SJCRH30 (cell line): ENCODE data around the gene LRSAM1. TPM values are rescaled to one million over a fixed set of nuclear protein-coding genes. Genes with fewer than 3 reads are reported as not detected.

Experiments used
- DNase-seq, 2 experiments: peaks; one replicate each; pipeline ENCODE4 v3.0.0-alpha.2; 2015 to 2020
- H3K27ac ChIP-seq: fragments of 250-450 bp; sonication (Bioruptor Pico); 2 replicates; pipeline ENCODE4 v1.5.1; 2020; ENCODE audit warnings: mild to moderate bottlenecking, moderate library complexity
- H3K27me3 ChIP-seq: fragments of 250-450 bp; sonication (Bioruptor Pico); 2 replicates; pipeline ENCODE4 v1.5.1; 2020; ENCODE audit warnings: mild to moderate bottlenecking, moderate library complexity
- H3K36me3 ChIP-seq: fragments of 250-450 bp; sonication (Bioruptor Pico); 2 replicates; pipeline ENCODE4 v1.5.1; 2020; ENCODE audit warnings: mild to moderate bottlenecking, moderate library complexity
- H3K4me1 ChIP-seq: fragments of 250-450 bp; sonication (Bioruptor Pico); 2 replicates; pipeline ENCODE4 v1.5.1; 2020; ENCODE audit warnings: mild to moderate bottlenecking, moderate library complexity
- H3K4me3 ChIP-seq: fragments of 250-450 bp; sonication (Bioruptor Pico); 2 replicates; pipeline ENCODE4 v1.5.1; 2020; ENCODE audit warnings: mild to moderate bottlenecking, moderate library complexity
- H3K9me3 ChIP-seq: fragments of 250-450 bp; sonication (Bioruptor Pico); replicated peaks from 2 replicates; pipeline ENCODE4 v1.5.1; 2020; ENCODE audit warnings: mild to moderate bottlenecking, moderate library complexity
- total RNA-seq: library from RNA; depleted of rRNA; stranded (reverse); fragments of >200 nt; shearing (Covaris generic); gene quantifications from 2 replicates; pipeline ENCODE4 v1.2.3, GENCODE V29; 2014; rRNA removed

The LRSAM1 gene
- total RNA-seq: 5.8 and 7.3 TPM in 2 replicates

DNA sequence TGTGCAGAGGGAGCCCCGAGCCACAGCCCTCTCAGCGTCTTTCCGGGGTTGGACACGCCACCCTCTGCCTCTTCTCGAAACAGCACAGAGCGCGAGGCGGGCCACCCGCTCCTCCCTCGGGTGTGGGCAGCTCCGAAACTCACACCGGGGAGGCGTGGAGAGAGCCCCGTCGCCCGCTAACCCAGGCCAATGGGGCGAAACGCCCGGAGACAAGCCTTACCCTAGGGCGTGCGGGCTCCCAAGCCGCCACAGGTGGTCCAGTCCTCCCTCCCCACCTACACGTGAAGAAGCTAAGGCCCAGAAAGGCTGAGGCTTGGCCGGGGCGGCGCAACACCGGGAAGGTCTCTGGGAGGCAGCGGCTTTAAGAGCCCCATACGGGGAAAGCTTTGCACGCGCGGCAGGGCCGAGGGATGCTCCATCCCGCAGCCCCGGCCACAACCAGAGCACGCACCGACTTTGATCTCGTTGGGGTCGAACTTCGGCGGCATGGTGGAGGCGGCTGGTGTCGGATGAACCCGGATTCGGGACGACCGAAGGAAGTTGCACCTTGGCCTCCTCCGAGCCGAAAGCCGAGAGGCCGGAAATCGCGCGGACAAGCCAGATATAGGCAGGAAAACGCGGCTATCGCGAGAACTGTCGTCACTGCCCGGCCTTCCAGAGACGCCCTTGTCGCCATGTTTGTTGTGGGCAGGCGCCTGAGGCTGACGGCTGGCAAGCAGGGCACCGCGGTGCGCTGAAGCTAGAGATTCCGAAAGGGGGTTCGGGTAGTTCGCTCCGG lies at the start of gene LRSAM1, which contains the start of gene RPL12:
LRSAM1 (plus strand) TSS at position 681 of the 778 bp plus-strand sequence. CDS start 3,018 bp downstream, outside the sequence.
RPL12 (minus strand) TSS at position 577 of the 778 bp plus-strand sequence; CDS start at position 488, 89 bp downstream.
- H3K9me3 ChIP-seq: 0 out of 2 replicates have a peak, but pooled peaks cover 3% of the 10 kb centered on the region
- H3K27me3 ChIP-seq: no peaks in the 10 kb centered on the region
- peak; percentile 97 to 99 for DNase-seq
- peaks cover 50% of the 10 kb centered on the region for H3K36me3 ChIP-seq
- H3K4me1 ChIP-seq: peaks cover 10% of the 10 kb centered on the region; the same call in 1 of the 2 replicates
- peak within 1 kb of the TSS; percentile 82 for H3K27ac ChIP-seq
- H3K4me3 ChIP-seq: peak within 1 kb of the TSS; percentile 91

GRCh38 chr9:127402401-127403090 lies 48.8 kb upstream of the LRSAM1 start:
- DNase-seq: no peak
- H3K27ac ChIP-seq: no peak overlapping the region
- no peak overlapping the region for H3K4me3 ChIP-seq
- no peaks in the 10 kb centered on the region for H3K9me3 ChIP-seq
- no peaks in the 10 kb centered on the region for H3K27me3 ChIP-seq
- H3K4me1 ChIP-seq: peaks cover 7% of the 10 kb centered on the region
- H3K36me3 ChIP-seq: no peaks in the 10 kb centered on the region

DNA sequence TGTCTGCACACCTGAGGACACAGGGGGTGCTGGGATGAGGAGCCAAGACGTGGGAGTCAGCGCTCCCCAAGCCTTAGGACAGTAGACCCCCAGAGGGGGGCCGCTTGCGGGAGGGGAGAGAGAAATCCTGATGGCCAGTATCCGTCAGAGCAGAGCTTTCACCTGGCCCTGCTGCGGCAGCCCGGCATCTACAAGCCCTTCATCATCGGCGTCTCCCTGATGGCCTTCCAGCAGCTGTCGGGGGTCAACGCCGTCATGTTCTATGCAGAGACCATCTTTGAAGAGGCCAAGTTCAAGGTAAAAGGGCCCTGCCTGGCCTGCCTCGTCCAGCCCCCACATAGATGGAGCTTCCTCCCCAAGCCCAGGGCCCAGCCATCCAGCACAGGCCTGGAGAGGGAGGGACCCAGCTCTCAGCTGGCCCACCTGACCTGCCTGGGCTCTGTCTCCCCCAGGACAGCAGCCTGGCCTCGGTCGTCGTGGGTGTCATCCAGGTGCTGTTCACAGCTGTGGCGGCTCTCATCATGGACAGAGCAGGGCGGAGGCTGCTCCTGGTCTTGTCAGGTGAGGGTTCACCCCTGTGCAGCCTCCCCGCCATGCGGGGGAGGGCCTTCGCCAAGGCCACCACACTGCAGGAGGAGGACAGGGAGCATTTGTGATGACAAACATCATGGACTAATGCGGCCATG lies 47.7 kb upstream of the LRSAM1 start:
- no peaks in the 10 kb centered on the region for H3K9me3 ChIP-seq
- no peak overlapping the region for H3K27ac ChIP-seq
- H3K4me1 ChIP-seq: peaks cover 2% of the 10 kb centered on the region
- DNase-seq: no peak
- no peak overlapping the region for H3K4me3 ChIP-seq
- no peaks in the 10 kb centered on the region for H3K27me3 ChIP-seq
- no peaks in the 10 kb centered on the region for H3K36me3 ChIP-seq

DNA sequence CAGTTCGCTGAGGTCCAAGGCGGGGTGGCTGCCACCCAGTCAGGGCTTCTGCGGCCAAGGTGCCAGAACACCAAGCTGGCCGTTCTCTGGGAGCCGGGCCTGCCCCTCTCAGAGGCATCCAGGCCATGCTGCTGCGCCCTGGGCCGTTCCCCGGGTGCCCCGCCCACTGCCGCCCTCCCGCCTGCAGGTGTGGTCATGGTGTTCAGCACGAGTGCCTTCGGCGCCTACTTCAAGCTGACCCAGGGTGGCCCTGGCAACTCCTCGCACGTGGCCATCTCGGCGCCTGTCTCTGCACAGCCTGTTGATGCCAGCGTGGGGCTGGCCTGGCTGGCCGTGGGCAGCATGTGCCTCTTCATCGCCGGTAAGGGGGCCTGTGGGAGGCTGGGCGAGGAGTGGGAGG lies 46.7 kb upstream of the LRSAM1 start:
- Histone ChIP-seq H3K4me1 (no peaks in the 10 kb centered on the region), H3K27ac (no peak overlapping the region)
- no peak for DNase-seq

DNA sequence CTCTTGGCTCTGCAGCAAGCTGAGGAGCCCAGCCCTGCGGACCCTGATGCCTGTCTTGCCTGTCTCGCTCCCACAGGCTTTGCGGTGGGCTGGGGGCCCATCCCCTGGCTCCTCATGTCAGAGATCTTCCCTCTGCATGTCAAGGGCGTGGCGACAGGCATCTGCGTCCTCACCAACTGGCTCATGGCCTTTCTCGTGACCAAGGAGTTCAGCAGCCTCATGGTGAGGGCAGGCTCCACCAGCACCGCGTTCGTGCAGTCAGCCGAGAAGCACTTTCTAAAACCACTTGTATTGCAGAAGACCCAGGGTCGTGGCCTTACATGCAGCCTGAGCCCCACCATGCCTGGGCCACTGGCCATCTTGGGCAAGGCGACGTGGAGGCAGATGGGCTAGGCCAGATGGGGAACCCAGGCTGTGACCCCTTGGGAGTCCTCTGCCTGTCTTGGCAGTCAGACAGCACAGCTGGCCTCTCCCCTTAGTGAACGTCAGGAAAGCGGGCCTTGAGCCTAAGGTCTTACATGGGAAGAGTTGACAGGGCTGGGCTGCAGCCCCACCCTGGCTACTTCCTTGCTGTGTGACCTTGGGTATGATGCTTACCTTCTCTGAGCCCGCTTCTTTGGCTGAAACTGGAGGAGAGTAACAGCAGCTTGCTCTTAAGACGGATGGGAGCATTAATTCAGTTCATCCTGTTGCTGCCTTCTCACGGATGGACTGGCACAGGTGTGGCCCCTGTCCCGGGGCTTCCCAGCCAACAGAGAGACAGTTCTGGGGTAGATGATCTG lies 45.8 kb upstream of the LRSAM1 start:
- no peaks in the 10 kb centered on the region for H3K27me3 ChIP-seq
- no peak overlapping the region for H3K27ac ChIP-seq
- H3K9me3 ChIP-seq: no peaks in the 10 kb centered on the region
- DNase-seq: no peak
- H3K4me1 ChIP-seq: no peaks in the 10 kb centered on the region
- no peak overlapping the region for H3K4me3 ChIP-seq
- H3K36me3 ChIP-seq: no peaks in the 10 kb centered on the region

More for the DNA sequence above, 46.7 kb upstream of the LRSAM1 start:
- no peaks in the 10 kb centered on the region for H3K36me3 ChIP-seq
- H3K27me3 ChIP-seq: no peaks in the 10 kb centered on the region
- H3K9me3 ChIP-seq: no peaks in the 10 kb centered on the region
- no peak overlapping the region for H3K4me3 ChIP-seq

DNA sequence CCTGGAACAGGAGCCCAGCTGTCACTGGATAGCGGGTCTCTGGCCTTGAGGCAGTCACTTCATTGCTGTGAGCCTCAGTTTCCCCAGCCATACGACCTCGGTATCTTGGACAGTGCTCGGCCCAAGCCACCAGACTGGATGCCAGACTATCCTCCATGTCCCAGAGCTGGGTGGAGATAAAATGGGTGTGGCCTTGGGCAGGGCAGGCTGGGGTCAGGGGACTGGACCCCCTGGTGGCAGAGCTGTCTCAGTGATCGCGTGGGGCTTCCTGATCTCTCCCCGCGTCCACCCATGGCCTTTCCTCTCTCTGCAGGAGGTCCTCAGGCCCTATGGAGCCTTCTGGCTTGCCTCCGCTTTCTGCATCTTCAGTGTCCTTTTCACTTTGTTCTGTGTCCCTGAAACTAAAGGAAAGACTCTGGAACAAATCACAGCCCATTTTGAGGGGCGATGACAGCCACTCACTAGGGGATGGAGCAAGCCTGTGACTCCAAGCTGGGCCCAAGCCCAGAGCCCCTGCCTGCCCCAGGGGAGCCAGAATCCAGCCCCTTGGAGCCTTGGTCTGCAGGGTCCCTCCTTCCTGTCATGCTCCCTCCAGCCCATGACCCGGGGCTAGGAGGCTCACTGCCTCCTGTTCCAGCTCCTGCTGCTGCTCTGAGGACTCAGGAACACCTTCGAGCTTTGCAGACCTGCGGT lies 44.4 kb upstream of the LRSAM1 start:
- Histone ChIP-seq H3K36me3 (no peaks in the 10 kb centered on the region), H3K27ac (no peak overlapping the region), H3K9me3 (no peaks in the 10 kb centered on the region), H3K4me3 (no peak overlapping the region), H3K4me1 (no peaks in the 10 kb centered on the region), H3K27me3 (no peaks in the 10 kb centered on the region)
- no peak for DNase-seq

DNA sequence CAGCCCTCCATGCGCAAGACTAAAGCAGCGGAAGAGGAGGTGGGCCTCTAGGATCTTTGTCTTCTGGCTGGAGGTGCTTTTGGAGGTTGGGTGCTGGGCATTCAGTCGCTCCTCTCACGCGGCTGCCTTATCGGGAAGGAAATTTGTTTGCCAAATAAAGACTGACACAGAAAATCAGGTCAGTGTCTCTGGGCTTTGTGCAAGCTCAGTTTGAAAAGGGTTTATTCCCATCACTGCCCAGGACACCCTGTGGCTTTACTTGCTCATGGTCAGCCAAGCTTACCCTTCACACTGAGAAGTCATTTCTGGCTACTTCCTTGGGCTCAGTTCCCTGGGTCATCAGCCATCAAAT lies 43.8 kb upstream of the LRSAM1 start:
- no peaks in the 10 kb centered on the region for H3K9me3 ChIP-seq
- DNase-seq: no peak
- H3K36me3 ChIP-seq: no peaks in the 10 kb centered on the region
- no peaks in the 10 kb centered on the region for H3K4me1 ChIP-seq
- H3K27ac ChIP-seq: no peak overlapping the region
- no peak overlapping the region for H3K4me3 ChIP-seq
- no peaks in the 10 kb centered on the region for H3K27me3 ChIP-seq

- no peak overlapping the region for H3K4me3 ChIP-seq
- H3K27ac ChIP-seq: no peak overlapping the region
- H3K36me3 ChIP-seq: no peaks in the 10 kb centered on the region
- H3K9me3 ChIP-seq: no peaks in the 10 kb centered on the region
- DNase-seq: no peak
- no peaks in the 10 kb centered on the region for H3K27me3 ChIP-seq
- H3K4me1 ChIP-seq: no peaks in the 10 kb centered on the region
Observed at GRCh38 chr9:127411122-127411521, 40.2 kb upstream of the LRSAM1 start.

DNA sequence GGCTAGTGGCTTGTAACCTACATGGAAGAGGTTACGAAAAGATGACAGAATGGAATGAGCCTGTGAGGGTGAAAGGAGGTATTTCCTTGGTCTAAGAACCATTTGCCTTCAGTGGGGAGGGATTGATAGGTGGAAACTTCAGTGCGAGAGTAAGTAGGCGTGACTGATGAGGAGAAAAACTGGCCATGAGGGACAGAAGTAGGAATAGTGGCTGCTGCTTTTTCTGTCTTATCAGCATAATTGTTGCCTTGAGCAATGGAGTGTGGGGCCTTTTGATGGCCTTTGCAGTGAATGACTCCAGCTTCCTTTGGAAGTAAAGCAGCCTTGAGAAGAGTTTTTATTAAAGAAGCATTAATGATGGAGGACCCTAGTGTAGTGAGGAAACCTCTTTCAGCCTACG lies 36.2 kb upstream of the LRSAM1 start:
- Histone ChIP-seq H3K27ac (no peak overlapping the region), H3K36me3 (no peaks in the 10 kb centered on the region), H3K9me3 (no peaks in the 10 kb centered on the region), H3K4me1 (peaks cover 6% of the 10 kb centered on the region), H3K27me3 (no peaks in the 10 kb centered on the region), H3K4me3 (no peak overlapping the region)
- no peak for DNase-seq

- H3K9me3 ChIP-seq: no peaks in the 10 kb centered on the region
- no peaks in the 10 kb centered on the region for H3K27me3 ChIP-seq
- H3K4me3 ChIP-seq: no peak overlapping the region
- H3K4me1 ChIP-seq: peaks cover 6% of the 10 kb centered on the region
- H3K27ac ChIP-seq: no peak overlapping the region
- no peak for DNase-seq
- no peaks in the 10 kb centered on the region for H3K36me3 ChIP-seq
Observed at GRCh38 chr9:127415657-127416056, 35.7 kb upstream of the LRSAM1 start.

- no peaks in the 10 kb centered on the region for H3K9me3 ChIP-seq
- no peak overlapping the region for H3K27ac ChIP-seq
- no peak overlapping the region for H3K4me3 ChIP-seq
- H3K4me1 ChIP-seq: peaks cover 6% of the 10 kb centered on the region
- no peaks in the 10 kb centered on the region for H3K36me3 ChIP-seq
- H3K27me3 ChIP-seq: no peaks in the 10 kb centered on the region
- DNase-seq: peak; percentile 44 to 57
Observed at GRCh38 chr9:127417131-127418036, 33.9 kb upstream of the LRSAM1 start.

DNA sequence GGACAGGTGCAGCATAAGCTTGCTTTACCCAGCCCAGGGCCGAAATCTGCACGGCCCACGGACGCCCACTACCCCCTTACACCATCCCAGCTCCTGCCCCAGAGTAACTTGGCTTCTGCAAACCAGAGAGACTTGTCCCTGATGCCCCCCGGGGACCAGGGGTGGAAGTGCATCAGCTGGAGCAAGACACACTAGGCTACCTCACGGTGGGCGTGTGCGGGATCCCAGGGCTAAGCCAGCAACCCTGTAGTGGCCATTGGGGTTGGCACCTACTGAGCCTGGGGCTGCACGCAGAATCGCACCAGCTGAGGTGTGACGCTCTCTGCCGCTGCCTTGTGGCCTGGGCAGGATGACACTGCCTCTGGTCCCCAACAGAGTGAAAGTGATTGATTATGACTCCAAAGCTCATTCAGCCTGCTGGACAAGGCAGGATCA lies 33.3 kb upstream of the LRSAM1 start:
- Histone ChIP-seq H3K9me3 (no peaks in the 10 kb centered on the region), H3K36me3 (no peaks in the 10 kb centered on the region), H3K27me3 (no peaks in the 10 kb centered on the region), H3K27ac (no peak overlapping the region), H3K4me3 (no peak overlapping the region), H3K4me1 (peaks cover 12% of the 10 kb centered on the region)
- DNase-seq: peak; percentile 67 to 69

- Histone ChIP-seq H3K4me1 (peaks cover 13% of the 10 kb centered on the region), H3K27me3 (no peaks in the 10 kb centered on the region), H3K27ac (no peak overlapping the region), H3K9me3 (no peaks in the 10 kb centered on the region), H3K36me3 (no peaks in the 10 kb centered on the region), H3K4me3 (no peak overlapping the region)
- no peak for DNase-seq
Observed at GRCh38 chr9:127419348-127419747, 32.0 kb upstream of the LRSAM1 start.
